ENCODE data around the gene PPM1L.
A peak's percentile ranks its signal among the peaks of the same experiment; 100 is the strongest.

Gene PPM1L

DNA sequence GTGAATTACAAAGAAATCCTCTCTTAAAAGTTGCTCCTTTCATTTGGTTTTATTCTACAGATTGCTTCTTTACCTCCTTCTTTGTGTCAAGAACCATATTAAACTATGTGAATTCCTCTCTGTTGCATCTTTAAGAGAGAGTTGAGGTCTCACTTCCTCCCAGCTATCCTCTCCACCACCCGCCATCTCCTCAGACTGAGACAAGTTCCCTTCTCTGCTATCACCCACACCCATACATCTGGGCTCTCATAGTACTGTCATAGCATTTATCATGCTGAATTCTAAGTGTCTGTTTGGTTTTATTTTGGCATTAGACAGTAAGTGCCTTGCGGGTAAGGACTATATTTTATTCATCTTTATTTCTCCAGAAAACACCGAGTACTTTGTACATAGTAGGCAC is 294.9 kb downstream of the PPM1L start:
- DNase-seq, result no peak

DNA sequence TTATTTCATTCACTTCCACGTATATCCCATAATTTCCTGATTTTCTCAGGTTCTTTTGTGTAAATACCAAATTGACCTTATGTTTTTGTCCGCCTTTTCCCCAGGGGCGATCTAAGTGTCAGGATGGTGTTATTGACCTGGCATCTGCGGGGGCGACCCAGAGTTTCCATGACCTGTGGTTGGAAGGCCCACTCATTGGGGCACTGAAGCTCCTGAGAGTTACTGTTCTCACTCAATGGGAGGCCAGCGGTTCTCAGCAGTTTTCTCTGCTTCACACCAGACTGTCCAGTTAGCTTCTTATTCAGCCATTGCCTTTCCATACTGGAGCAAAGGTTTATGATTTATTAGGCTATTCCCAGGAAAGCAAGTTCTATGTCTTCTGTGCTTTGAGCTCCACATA is 295.8 kb downstream of the PPM1L start:
- no peak for DNase-seq

DNA sequence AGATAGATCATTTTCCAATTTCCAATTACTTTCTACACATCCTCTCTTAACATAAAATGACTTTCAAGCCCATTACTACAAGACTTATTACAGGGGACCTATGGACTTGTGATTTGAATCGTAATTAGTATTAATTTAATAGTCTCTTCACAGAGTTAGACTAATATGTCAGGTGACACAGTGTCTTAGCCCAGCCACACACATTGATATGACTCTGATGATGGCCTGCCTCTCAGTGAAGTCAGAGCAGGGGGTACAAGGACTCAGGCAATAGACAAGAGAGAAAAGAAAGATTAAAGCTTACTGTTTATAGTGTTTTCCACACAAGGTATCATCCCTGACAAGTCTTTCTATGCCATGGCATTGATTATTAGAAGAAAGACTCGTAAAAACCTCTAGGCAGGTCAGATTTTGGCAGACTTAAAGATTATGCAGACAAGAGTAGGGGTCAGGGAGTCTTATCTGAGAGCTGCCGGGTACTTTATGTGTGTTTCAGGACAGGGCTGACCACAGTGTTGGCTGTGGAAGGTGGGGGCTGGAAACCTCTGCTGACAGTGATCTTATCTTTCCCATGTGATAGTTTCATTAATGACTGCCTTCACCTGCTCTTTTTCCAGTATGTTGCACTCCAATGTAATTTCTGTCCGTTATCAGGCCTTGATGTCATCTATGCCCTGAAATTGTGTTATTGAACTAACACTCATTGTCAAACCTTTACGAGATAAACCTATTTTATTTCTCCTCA is 299.0 kb downstream of the PPM1L start:
- DNase-seq, result no peak

DNA sequence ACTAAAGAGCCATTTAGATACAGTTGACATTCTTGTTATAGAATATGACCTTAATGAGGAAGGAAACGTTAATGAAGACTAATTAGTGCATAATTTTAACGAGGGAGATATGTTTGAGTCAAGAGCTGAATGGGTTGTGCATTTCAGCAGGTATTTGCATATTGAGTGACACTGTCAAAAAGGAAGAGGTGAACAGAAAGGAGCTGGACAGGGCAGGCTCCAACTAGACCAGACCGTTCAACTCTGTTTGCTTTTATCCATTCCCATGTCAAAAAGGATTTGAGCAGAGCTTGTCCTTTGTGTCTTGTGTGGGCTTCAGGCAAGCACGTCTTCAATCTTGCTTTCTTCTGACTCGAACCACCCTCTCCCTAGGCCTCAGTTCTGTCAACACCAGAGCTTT is 308.4 kb downstream of the PPM1L start:
- DNase-seq, result no peak

DNA sequence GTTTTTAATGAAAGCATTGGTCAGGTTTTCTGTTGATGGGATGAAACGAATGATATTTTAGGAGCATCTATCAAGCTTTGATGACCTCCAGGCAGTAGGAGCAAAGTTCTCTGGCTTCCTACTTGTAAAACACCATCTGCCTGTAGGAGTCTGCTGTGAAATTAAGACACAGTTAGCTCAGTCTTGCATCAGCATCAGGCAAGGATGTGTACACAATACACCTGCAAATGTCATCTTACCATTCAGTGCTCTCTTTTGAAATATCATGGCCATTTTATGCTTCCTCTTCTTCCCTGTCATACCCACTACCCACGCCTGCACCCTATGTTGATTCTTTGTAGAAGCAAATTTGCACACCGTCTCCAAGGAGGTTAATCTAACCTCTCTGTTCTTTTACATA is 310.9 kb downstream of the PPM1L start:
- DNase-seq, result no peak

DNA sequence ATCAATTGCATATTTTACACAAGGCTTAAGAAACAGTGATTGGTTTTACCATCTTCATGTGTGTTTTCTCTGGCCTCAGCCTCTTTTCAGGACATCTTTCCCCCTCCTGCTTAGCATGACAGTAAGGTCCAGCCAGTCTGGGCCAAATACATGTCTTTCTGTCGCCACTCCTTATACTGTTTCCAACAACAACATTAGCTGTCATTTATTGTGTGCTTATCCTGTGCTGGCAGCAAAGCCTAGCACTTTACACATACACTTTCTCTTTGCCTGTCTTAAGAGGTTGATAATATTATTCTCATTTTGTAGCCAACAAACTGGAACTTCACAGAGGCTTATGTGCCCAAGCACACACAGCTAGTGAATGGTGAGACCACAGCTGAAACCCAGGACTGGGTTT is 311.3 kb downstream of the PPM1L start:
- no peak for DNase-seq

DNA sequence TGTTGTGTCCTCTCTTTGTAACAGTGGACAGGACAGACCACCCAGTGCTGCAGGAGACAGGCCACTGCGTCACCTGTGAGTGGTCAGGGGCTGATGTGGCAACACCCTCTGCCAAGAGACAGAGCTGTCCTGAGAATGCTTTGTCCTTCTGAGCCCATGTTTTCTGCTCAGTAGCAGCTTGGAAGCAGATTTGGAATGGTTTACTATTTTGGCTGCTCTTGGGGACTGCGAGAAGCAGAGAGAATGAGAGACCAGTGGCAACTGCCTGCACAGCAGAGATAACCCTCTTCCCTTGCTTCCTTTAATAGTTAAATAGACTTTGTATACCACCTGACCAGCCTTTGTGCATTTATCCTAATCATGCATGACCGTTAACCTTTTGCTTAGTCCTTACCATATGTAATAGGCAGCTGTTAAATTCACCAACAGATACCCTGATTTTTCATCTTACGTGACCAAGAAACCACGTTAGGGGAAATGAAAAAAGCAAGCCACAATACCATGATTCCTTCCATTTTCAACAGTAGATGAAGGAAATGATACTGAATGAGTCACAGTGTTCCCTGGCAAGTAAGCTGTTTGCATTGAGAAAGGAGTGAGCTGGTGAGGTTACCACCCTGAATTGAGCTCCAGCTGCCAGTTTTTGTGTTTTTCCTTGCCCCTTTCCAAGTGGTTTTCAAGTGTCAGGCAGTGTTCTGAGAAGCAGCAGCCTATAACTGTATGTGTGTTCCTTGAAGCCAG is 313.6 kb downstream of the PPM1L start:
- no peak for DNase-seq

DNA sequence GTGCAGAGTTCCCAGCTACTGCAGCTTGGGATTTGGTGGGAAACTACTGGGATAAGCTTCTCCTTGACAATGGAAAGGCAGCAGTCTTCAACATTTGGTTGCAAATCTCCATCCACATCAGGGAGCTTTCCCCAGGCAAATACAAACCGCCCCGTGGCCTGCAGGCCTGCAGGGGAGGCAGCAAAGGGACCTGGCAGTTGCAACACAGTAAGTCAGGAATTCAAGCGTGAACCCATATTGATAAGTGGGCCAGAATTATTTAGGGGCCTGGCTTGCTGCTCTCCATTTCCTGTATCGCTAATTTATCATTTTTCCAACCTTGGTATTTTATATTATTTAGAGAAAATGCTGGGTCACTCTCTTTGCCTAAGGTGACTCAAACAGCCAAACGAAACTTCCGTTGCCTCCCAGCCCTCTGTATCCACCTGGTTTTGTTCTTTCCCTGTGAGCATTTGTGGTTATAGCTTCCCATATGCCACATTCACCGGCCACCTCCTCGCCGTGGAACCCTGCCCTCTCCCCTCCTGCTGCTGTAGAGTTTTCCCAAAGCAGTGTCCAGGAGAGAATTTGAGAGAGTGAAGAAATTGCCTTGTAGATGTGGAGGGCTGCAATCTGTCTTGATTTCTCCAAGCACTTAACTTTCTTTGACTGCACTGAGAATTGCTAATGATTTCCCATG is 314.4 kb downstream of the PPM1L start:
- no peak for DNase-seq

DNA sequence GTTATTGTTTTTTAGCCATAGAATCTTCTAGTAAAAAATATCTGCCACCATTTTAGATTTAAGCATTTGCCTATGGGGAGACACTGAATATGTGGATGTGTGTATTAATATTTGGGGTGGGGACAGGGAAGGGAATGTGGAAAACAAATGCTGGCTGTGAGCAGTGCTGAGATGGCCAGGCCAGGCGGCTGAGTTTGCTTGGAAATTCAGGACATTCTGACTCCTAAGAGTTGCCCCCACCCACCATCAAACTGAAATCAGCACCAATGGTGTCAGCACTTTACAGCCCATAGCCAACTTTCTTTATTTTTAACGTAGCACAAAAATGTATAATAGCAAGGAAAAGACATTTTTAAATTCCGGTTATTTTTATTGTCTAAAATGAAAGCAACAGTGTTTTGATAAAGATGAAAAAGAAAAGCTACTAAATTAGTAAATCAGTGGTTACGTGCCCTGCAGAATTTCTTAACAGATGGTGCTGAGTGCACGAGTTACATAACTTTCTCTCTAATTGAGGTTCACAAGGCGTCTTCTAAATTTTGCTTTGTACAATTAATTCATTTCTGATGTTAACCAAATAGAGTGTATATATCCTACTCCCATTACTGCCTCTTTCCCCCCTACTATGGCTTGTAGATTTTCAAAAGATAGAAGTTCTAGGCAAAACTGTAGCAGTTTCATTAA is 315.1 kb downstream of the PPM1L start:
- DNase-seq, result no peak

DNA sequence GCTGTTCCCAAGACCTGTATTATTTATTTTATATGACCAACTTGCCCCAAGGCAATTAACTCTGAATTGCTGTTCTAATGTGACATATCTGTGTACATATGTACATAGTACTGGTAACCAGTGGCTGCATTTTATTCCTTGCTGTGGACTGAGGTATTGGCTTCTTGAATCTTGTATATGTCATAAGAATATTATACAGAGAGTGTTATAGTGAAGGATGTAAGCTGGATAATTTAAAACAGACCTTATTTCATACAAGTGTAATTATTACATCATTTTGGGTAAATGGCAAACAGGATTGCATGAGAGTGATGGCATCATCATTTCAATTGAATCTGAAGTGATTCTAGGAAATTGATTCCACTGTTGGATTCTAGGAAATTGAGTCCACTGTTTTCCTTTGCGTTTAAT is 316.2 kb downstream of the PPM1L start:
- DNase-seq, result no peak

DNA sequence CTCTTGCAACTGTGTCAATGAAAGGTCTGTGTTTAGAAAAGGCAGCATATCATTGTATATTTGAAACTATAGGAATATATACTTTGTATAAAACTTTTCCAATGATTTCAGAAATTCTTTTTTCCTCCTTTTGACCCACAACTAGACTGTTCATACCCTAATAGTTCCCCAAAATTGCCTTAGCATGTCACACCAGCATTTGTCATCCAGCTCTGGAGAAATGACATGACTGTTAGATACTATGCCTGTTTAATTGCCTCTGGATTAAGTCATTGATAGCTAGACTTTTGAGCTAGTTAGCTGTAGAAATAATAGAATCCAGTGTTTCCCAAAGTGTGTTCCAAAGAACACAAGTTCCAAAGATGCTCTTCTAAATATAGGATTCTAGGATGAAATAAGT is 316.7 kb downstream of the PPM1L start:
- no peak for DNase-seq

DNA sequence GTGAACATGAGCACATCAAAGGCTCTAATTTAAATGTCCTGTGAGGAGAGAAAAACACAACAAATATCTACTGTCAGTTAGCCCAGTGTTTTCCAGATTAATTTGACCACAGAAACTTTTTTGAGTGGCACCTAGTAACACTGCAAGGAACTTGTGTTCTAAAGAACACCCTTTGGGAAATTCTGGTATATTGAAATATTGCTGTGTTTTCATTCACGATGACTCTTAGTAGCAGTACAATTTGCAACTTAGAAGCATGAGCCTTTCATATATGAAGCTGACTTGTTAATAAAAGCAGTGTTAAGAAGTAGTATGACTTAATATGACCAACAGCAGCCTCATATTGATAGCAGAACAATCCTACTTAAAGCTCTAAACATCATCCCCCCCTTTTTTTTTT is 317.1 kb downstream of the PPM1L start:
- DNase-seq, result no peak

DNA sequence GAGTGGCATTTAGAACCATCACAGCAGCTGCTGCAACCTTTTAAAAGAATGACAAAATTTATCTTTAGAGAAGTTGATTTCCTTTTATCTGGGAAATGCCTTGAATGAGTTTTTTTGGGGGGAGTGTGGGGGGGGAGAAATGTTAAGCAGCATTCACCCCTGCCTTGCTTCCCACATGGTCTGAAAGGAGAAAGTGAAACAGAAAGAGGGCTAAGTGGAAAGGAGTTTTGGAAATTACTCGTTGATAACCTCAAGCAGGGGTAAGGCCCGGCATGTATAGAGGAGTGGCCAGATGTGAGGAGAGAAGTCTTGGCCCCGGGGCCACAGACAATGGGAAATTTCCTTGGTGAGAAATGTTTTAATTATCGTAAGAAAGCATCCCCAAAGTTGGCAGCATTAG is 325.6 kb downstream of the PPM1L start:
- DNase-seq, result no peak

DNA sequence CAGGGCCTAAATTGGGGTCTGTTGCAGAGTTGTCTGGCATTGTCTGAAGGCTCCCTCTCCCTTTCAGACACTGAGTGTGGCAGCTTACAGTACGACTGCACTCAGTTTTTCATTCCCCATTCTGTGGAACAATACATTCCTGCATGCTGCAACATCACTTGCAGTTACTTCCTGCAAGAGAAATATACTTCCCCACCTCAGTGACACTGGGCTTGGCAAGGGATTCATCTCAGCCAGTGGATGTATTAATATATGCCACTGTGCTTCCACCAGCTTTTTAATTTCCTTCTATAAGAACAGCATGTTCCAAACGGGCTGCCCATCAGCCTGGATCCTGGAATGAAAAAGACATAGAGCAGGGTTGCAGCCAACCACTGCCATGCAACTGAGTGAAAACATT is 326.0 kb downstream of the PPM1L start:
- no peak for DNase-seq

DNA sequence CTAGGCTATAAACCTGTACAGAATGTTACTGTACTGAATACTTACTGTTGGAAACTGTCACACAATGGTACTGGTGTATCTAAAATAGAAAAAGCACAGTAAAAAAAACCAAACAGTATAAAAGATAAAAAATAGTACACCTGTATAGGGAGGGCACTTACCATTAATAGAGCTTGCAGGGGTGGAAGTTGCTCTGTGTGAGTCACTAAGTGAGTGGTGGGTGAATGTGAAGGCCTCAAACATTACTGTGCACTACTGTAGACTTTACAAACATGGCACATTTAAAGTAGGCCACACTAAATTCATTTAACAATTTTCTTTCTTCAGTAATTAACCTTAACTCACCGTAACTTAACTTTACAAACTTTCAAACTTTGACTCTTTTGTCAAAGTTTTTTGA is 327.1 kb downstream of the PPM1L start:
- DNase-seq, result no peak

DNA sequence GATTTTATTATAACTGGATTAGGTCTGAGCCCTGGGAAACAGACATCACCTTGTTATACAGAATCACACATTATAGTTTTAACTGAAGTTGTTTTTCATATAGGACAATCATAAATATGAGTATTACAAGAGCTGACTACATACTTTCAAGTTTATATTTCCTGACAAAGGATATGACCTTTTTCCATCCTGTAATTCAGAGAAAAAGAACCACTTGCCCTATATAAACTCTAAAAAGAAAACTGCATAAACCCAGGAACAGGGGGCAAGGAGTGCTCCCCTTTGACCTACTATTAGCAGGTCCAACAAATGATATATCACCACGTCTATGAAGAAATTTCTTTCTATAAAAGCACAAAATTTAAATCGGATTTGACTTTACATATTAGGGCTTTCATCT is 328.2 kb downstream of the PPM1L start:
- DNase-seq, result no peak

DNA sequence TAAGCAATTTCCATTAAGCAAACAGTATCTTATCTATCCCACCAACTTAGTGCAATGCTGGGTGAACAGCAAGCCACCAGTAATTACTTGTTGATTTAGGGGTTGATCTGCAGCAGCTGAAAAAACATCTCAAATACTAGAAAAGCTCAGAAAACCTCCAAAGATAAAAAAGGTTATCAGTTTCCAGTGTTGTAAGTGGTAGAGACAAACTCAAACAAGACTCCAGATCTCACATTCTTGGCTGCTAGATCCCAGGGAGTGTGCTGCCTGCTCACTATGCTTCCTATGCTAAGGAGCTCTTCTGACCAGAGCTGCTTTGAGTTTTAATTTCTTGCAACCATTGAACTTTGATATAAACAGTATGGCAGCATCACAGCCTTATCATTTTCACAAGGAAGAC is 337.9 kb downstream of the PPM1L start:
- no peak for DNase-seq

DNA sequence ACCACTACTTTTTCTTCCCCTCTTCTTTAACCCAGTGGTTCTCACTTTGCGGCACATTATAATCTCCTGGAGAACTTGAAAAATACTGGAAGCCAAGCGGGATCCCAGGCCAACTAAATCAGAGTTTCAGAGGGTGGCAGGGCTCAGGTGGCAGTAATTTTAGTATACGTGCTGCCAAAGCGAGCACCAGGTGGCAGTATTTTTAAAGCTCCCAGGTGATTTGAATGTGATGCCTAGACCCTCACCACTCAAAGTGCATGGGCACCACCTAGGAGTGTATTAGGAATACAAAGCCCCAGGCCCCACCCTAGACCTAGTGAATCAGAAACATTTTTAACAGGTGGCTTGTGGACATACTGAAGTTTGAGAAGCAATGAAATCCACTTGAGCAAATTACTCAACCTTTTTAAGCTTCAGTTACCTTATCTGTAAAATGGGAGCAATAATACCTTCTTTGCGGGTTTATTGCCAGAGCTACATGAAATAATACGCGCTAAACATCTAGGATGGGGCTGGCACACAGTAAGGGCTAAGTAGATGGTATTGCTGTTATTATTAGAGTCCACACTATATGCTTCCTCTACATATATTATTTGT is 340.8 kb downstream of the PPM1L start:
- DNase-seq, result peak; percentile 62 to 78

DNA sequence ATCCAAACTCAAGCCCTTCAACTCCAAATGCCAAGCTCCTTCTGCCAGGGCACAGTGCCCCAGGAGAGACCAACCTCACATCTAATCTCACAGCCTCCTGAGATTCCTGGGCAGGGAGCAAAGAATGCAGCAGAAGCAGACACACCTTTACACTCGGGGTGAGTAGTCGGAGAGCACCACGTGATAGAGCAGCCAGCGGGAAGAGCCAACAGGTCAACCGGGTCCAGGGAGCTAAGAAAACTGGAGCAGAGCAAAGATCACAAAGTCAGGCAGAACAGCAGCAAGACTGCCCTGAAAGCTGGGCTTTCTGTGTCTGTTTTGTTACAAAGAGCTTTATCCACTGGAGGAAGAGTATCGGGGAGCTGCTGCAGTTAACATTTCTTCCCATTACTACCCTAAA is 345.0 kb downstream of the PPM1L start:
- DNase-seq, result no peak

DNA sequence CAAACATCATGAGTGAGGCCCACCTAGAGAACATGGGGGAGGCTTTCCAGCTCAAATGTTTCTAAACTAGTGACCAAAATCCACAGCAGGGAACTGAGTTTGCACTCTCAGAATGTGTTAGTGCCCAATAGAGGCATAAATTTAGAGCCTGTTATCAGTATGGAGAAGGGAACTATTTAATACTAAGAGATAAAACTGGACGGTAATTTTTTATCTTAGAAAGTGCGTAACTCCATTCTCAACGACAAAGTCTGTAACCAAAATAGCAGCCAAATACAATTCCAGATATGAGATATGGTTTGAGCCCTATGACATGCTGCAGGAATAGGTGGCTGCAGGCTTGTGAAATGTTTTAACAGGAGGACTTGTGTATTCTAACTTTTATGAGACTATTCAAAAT is 345.6 kb downstream of the PPM1L start:
- DNase-seq, result no peak

DNA sequence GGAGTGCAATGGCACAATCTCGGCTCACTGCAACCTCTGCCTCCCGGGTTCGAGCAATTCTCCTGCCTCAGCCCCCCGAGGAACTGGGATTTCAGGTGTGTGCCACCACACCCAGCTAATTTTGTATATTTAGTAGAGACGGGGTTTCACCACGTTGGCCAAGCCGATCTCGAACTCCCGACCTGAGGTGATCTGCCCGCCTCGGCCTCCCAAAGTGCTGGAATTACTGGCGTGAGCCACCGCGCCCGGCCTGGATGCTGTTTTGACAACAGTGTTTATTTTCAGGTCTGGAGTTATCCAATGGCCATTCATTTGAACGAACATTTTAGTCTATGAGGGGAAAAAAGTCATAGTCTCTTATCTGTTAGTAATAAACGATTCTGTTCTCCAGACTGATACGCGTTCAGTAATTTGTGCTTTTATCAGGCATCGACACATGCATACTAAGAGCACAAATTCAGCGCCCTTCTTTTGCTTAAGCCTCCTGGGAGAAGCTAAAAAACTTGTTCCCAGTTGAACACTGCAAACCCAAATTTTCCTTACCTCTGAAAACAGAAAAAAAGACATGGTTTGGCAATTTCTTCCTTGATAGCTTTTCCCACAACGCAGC is 347.9 kb downstream of the PPM1L start:
- no peak for DNase-seq
